Measurements from ENCODE around the gene SORCS3. TPM values are rescaled to one million over a fixed set of nuclear protein-coding genes. Genes with fewer than 3 reads are reported as not detected.
A peak's percentile ranks its signal among the peaks of the same experiment; 100 is the strongest.

Gene SORCS3
- total RNA-seq, 1 experiment from 2014 or later, result not detected

- no peaks in the 10 kb centered on the region for H3K9me2 ChIP-seq (replicated peaks; ENCODE audit: insufficient read depth, low read length)
- no peak overlapping the region for H3K4me3 ChIP-seq (ENCODE audit: low read length)
- no peak overlapping the region for H3K9ac ChIP-seq (ENCODE audit: low read length)
- no peaks in the 10 kb centered on the region for H4K20me1 ChIP-seq (ENCODE audit: insufficient read depth, low read depth, low read length)
- no peak overlapping the region for H3K27ac ChIP-seq (ENCODE audit: low read length)
- no peaks in the 10 kb centered on the region for H3K9me3 ChIP-seq (ENCODE audit: low read length)
- no peaks in the 10 kb centered on the region for H3K36me3 ChIP-seq (ENCODE audit: insufficient read depth, low read length)
- H3K27me3 ChIP-seq (ENCODE audit: low read length), result 0 out of 2 replicates have a peak, but pooled peaks cover 4% of the 10 kb centered on the region
- no peak overlapping the region for H2AFZ ChIP-seq (ENCODE audit: low read length)
- H3K4me1 ChIP-seq (ENCODE audit: low read length), result no peaks in the 10 kb centered on the region
- DNase-seq, result no peak
- no peaks in the 10 kb centered on the region for H3K79me2 ChIP-seq (ENCODE audit: low read length)
- no peak overlapping the region for H3K4me2 ChIP-seq (ENCODE audit: low read depth, low read length, poor library complexity, severe bottlenecking)
These were observed 388.2 kb downstream of the SORCS3 start for GRCh38 chr10:105029286-105029685.

GRCh38 chr10:105037022-105037421 is 395.9 kb downstream of the SORCS3 start:
- Histone ChIP-seq H3K9ac (ENCODE audit: low read length) (no peak overlapping the region), H3K9me3 (ENCODE audit: low read length) (no peaks in the 10 kb centered on the region), H4K20me1 (ENCODE audit: insufficient read depth, low read depth, low read length) (no peaks in the 10 kb centered on the region), H3K4me1 (ENCODE audit: low read length) (no peaks in the 10 kb centered on the region), H2AFZ (ENCODE audit: low read length) (no peak overlapping the region), H3K36me3 (ENCODE audit: insufficient read depth, low read length) (no peaks in the 10 kb centered on the region), H3K79me2 (ENCODE audit: low read length) (no peaks in the 10 kb centered on the region), H3K4me2 (ENCODE audit: low read depth, low read length, poor library complexity, severe bottlenecking) (no peak overlapping the region), H3K27me3 (ENCODE audit: low read length) (no peaks in the 10 kb centered on the region), H3K27ac (ENCODE audit: low read length) (no peak overlapping the region), H3K9me2 (replicated peaks; ENCODE audit: insufficient read depth, low read length) (0 out of 2 replicates have a peak, but pooled peaks cover 3% of the 10 kb centered on the region), H3K4me3 (ENCODE audit: low read length) (no peak overlapping the region)
- no peak for DNase-seq

GRCh38 chr10:105041956-105042355 is 400.9 kb downstream of the SORCS3 start:
- Histone ChIP-seq H2AFZ (ENCODE audit: low read length) (no peak overlapping the region), H3K9me3 (ENCODE audit: low read length) (no peaks in the 10 kb centered on the region), H3K27ac (ENCODE audit: low read length) (no peak overlapping the region), H4K20me1 (ENCODE audit: insufficient read depth, low read depth, low read length) (no peaks in the 10 kb centered on the region), H3K4me2 (ENCODE audit: low read depth, low read length, poor library complexity, severe bottlenecking) (no peak overlapping the region), H3K36me3 (ENCODE audit: insufficient read depth, low read length) (no peaks in the 10 kb centered on the region), H3K79me2 (ENCODE audit: low read length) (no peaks in the 10 kb centered on the region), H3K4me3 (ENCODE audit: low read length) (no peak overlapping the region), H3K9ac (ENCODE audit: low read length) (no peak overlapping the region), H3K4me1 (ENCODE audit: low read length) (no peaks in the 10 kb centered on the region), H3K9me2 (replicated peaks; ENCODE audit: insufficient read depth, low read length) (no peaks in the 10 kb centered on the region), H3K27me3 (ENCODE audit: low read length) (no peaks in the 10 kb centered on the region)
- DNase-seq, result no peak

GRCh38 chr10:105042906-105043552 is 401.9 kb downstream of the SORCS3 start:
- DNase-seq, result no peak
- H3K9me3 ChIP-seq (ENCODE audit: low read length), result peaks cover 2% of the 10 kb centered on the region; the same call in 1 of the 2 replicates
- no peak overlapping the region for H3K27ac ChIP-seq (ENCODE audit: low read length)

GRCh38 chr10:105044902-105045301 is 403.8 kb downstream of the SORCS3 start:
- no peak overlapping the region for H3K9ac ChIP-seq (ENCODE audit: low read length)
- H4K20me1 ChIP-seq (ENCODE audit: insufficient read depth, low read depth, low read length), result no peaks in the 10 kb centered on the region
- no peak overlapping the region for H3K4me3 ChIP-seq (ENCODE audit: low read length)
- no peaks in the 10 kb centered on the region for H3K36me3 ChIP-seq (ENCODE audit: insufficient read depth, low read length)
- no peaks in the 10 kb centered on the region for H3K79me2 ChIP-seq (ENCODE audit: low read length)
- no peak overlapping the region for H3K27ac ChIP-seq (ENCODE audit: low read length)
- no peak overlapping the region for H3K4me2 ChIP-seq (ENCODE audit: low read depth, low read length, poor library complexity, severe bottlenecking)
- no peaks in the 10 kb centered on the region for H3K9me2 ChIP-seq (replicated peaks; ENCODE audit: insufficient read depth, low read length)
- DNase-seq, result no peak
- H2AFZ ChIP-seq (ENCODE audit: low read length), result no peak overlapping the region
- H3K9me3 ChIP-seq (ENCODE audit: low read length), result peaks cover 2% of the 10 kb centered on the region; the same call in 1 of the 2 replicates
- H3K27me3 ChIP-seq (ENCODE audit: low read length), result no peaks in the 10 kb centered on the region
- no peaks in the 10 kb centered on the region for H3K4me1 ChIP-seq (ENCODE audit: low read length)

More at GRCh38 chr10:105042906-105043552, 401.9 kb downstream of the SORCS3 start:
- Histone ChIP-seq H3K4me1 (ENCODE audit: low read length) (no peaks in the 10 kb centered on the region), H3K9me2 (replicated peaks; ENCODE audit: insufficient read depth, low read length) (no peaks in the 10 kb centered on the region), H4K20me1 (ENCODE audit: insufficient read depth, low read depth, low read length) (no peaks in the 10 kb centered on the region), H3K4me2 (ENCODE audit: low read depth, low read length, poor library complexity, severe bottlenecking) (no peak overlapping the region), H3K27me3 (ENCODE audit: low read length) (no peaks in the 10 kb centered on the region), H3K9ac (ENCODE audit: low read length) (no peak overlapping the region), H3K36me3 (ENCODE audit: insufficient read depth, low read length) (no peaks in the 10 kb centered on the region), H3K79me2 (ENCODE audit: low read length) (no peaks in the 10 kb centered on the region), H2AFZ (ENCODE audit: low read length) (no peak overlapping the region), H3K4me3 (ENCODE audit: low read length) (no peak overlapping the region)

GRCh38 chr10:105056413-105056812 is 415.3 kb downstream of the SORCS3 start:
- no peaks in the 10 kb centered on the region for H3K36me3 ChIP-seq (ENCODE audit: insufficient read depth, low read length)
- H2AFZ ChIP-seq (ENCODE audit: low read length), result no peak overlapping the region
- H3K4me2 ChIP-seq (ENCODE audit: low read depth, low read length, poor library complexity, severe bottlenecking), result no peak overlapping the region
- no peak overlapping the region for H3K27ac ChIP-seq (ENCODE audit: low read length)
- no peak overlapping the region for H3K9ac ChIP-seq (ENCODE audit: low read length)
- H3K79me2 ChIP-seq (ENCODE audit: low read length), result no peaks in the 10 kb centered on the region
- no peaks in the 10 kb centered on the region for H3K27me3 ChIP-seq (ENCODE audit: low read length)
- H3K9me3 ChIP-seq (ENCODE audit: low read length), result no peaks in the 10 kb centered on the region
- H4K20me1 ChIP-seq (ENCODE audit: insufficient read depth, low read depth, low read length), result no peaks in the 10 kb centered on the region
- no peaks in the 10 kb centered on the region for H3K9me2 ChIP-seq (replicated peaks; ENCODE audit: insufficient read depth, low read length)
- no peak for DNase-seq
- H3K4me3 ChIP-seq (ENCODE audit: low read length), result no peak overlapping the region
- H3K4me1 ChIP-seq (ENCODE audit: low read length), result no peaks in the 10 kb centered on the region

- Histone ChIP-seq H3K79me2 (ENCODE audit: low read length) (no peaks in the 10 kb centered on the region), H3K27me3 (ENCODE audit: low read length) (no peaks in the 10 kb centered on the region), H3K4me2 (ENCODE audit: low read depth, low read length, poor library complexity, severe bottlenecking) (no peak overlapping the region), H3K4me1 (ENCODE audit: low read length) (no peaks in the 10 kb centered on the region), H3K9me2 (replicated peaks; ENCODE audit: insufficient read depth, low read length) (no peaks in the 10 kb centered on the region), H3K9ac (ENCODE audit: low read length) (no peak overlapping the region), H3K36me3 (ENCODE audit: insufficient read depth, low read length) (no peaks in the 10 kb centered on the region), H3K9me3 (ENCODE audit: low read length) (no peaks in the 10 kb centered on the region), H4K20me1 (ENCODE audit: insufficient read depth, low read depth, low read length) (no peaks in the 10 kb centered on the region), H3K4me3 (ENCODE audit: low read length) (no peak overlapping the region), H2AFZ (ENCODE audit: low read length) (no peak overlapping the region), H3K27ac (ENCODE audit: low read length) (no peak overlapping the region)
- DNase-seq, result no peak
These were observed 421.9 kb downstream of the SORCS3 start for GRCh38 chr10:105062951-105063350.

- Histone ChIP-seq H3K9me3 (ENCODE audit: low read length) (no peaks in the 10 kb centered on the region), H4K20me1 (ENCODE audit: insufficient read depth, low read depth, low read length) (no peaks in the 10 kb centered on the region), H3K4me2 (ENCODE audit: low read depth, low read length, poor library complexity, severe bottlenecking) (no peak overlapping the region), H3K27ac (ENCODE audit: low read length) (no peak overlapping the region), H3K9me2 (replicated peaks; ENCODE audit: insufficient read depth, low read length) (no peaks in the 10 kb centered on the region), H3K9ac (ENCODE audit: low read length) (no peak overlapping the region), H3K36me3 (ENCODE audit: insufficient read depth, low read length) (no peaks in the 10 kb centered on the region), H3K79me2 (ENCODE audit: low read length) (no peaks in the 10 kb centered on the region), H2AFZ (ENCODE audit: low read length) (no peak overlapping the region), H3K4me1 (ENCODE audit: low read length) (no peaks in the 10 kb centered on the region), H3K27me3 (ENCODE audit: low read length) (no peaks in the 10 kb centered on the region), H3K4me3 (ENCODE audit: low read length) (no peak overlapping the region)
- DNase-seq, result peak; percentile 81
These were observed 422.7 kb downstream of the SORCS3 start for GRCh38 chr10:105063796-105064195.
